ENCODE measurements around the gene CCDC7.
"Not testable (repeated sequence)": the region's sequence is repeated elsewhere in the genome, so short reads cannot be mapped to it uniquely, and the experiment has no call there.

The CCDC7 gene

GRCh38 chr10:32887481-32887880 is 441.5 kb downstream of the CCDC7 start:
- no peak for DNase-seq (ENCODE audit: low read depth in 2 of 2)

GRCh38 chr10:32888161-32888927 is 442.4 kb downstream of the CCDC7 start:
- DNase-seq (ENCODE audit: low read depth in 2 of 2), result no peak

GRCh38 chr10:32889631-32890212 is 443.8 kb downstream of the CCDC7 start:
- DNase-seq (ENCODE audit: low read depth in 2 of 2), result no peak

GRCh38 chr10:32890444-32890843 is 444.5 kb downstream of the CCDC7 start:
- DNase-seq (ENCODE audit: low read depth in 2 of 2), result no peak

- no peak for DNase-seq (ENCODE audit: low read depth in 2 of 2)
Observed at GRCh38 chr10:32891261-32891660, 445.3 kb downstream of the CCDC7 start.

GRCh38 chr10:32893434-32893833 is 447.5 kb downstream of the CCDC7 start:
- no peak for DNase-seq (ENCODE audit: low read depth in 2 of 2)

GRCh38 chr10:32893916-32894664 is 448.1 kb downstream of the CCDC7 start:
- no peak for DNase-seq (ENCODE audit: low read depth in 2 of 2)

- not testable (repeated sequence) for DNase-seq (ENCODE audit: low read depth in 2 of 2)
Observed at GRCh38 chr10:32895200-32895968, 449.4 kb downstream of the CCDC7 start.

- no peak for DNase-seq (ENCODE audit: low read depth in 2 of 2)
Observed at GRCh38 chr10:32901815-32902214, 455.9 kb downstream of the CCDC7 start.

GRCh38 chr10:32905466-32905865 is 459.5 kb downstream of the CCDC7 start:
- no peak for DNase-seq (ENCODE audit: low read depth in 2 of 2)

GRCh38 chr10:32906595-32906994 is 460.7 kb downstream of the CCDC7 start:
- DNase-seq (ENCODE audit: low read depth in 2 of 2), result no peak

GRCh38 chr10:32909456-32909855 is 463.5 kb downstream of the CCDC7 start:
- peak; percentile 48 to 52 for DNase-seq (ENCODE audit: low read depth in 2 of 2)

- not testable (repeated sequence) for DNase-seq (ENCODE audit: low read depth in 2 of 2)
Observed at GRCh38 chr10:32909970-32910369, 464.0 kb downstream of the CCDC7 start.

GRCh38 chr10:32911285-32912016 is 465.5 kb downstream of the CCDC7 start:
- no peak for DNase-seq (ENCODE audit: low read depth in 2 of 2)

GRCh38 chr10:32917817-32918216 is 471.9 kb downstream of the CCDC7 start:
- DNase-seq (ENCODE audit: low read depth in 2 of 2), result not testable (repeated sequence)

- no peak for DNase-seq (ENCODE audit: low read depth in 2 of 2)
Observed at GRCh38 chr10:32922170-32922569, 476.2 kb downstream of the CCDC7 start.

- no peak for DNase-seq (ENCODE audit: low read depth in 2 of 2)
Observed at GRCh38 chr10:32923134-32923533, 477.2 kb downstream of the CCDC7 start.

- DNase-seq (ENCODE audit: low read depth in 2 of 2), result no peak
Observed at GRCh38 chr10:32923849-32924248, 477.9 kb downstream of the CCDC7 start.

All from fibroblast of skin of left quadriceps (primary cell).